Ramos (cell line): ENCODE measurements around the gene ADAMTS10.
"Not testable (repeated sequence)": the region's sequence is repeated elsewhere in the genome, so short reads cannot be mapped to it uniquely, and the experiment has no call there.

Source experiments
- in situ Hi-C: fragments of 300-500 bp; cut with MboI; formaldehyde crosslinking; loops from one replicate; pipeline ENCODE4 v1.14.3; 2022; ENCODE audit warnings: low sequenced_read_pairs; ENCODE audit not compliant: unreplicated experiment

Gene ADAMTS10

DNA sequence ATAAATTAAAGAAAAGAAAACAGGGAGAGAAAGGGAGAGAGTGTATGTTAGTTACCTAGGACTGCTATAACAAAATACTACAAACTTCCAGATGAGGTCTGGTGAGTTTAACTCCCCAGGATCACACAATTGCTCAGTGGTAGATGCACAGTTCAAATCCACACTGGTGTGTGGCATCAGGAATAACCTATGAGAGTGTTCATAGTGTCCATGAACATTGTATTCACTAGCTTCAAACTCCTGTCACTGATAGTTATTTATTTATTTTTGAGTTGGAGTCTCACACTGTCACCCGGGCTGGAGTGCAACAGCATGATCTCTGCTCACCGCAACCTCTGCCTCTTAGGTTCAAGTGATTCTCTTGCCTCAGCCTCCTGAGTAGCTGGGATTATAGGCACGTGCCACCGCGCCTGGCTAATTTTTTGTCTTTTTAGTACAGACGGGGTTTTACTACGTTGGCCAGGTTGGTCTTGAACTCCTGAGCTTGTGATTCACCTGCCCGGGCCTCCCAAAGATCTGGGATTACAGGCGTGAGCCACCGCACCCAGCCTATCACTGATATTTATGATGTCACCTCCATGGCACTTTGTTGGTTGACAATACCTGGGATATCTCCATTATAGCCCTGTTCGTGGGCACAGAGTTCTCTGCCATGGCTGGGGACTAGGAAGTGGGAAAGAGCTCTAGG lies 19.6 kb upstream of the ADAMTS10 start, which contains the start of gene NFILZ:
TSS of gene NFILZ (plus strand) at position 638 of the 688 bp plus-strand sequence. CDS start 46,133 bp downstream, outside the sequence.
- in situ Hi-C loops, result no loop called here

DNA sequence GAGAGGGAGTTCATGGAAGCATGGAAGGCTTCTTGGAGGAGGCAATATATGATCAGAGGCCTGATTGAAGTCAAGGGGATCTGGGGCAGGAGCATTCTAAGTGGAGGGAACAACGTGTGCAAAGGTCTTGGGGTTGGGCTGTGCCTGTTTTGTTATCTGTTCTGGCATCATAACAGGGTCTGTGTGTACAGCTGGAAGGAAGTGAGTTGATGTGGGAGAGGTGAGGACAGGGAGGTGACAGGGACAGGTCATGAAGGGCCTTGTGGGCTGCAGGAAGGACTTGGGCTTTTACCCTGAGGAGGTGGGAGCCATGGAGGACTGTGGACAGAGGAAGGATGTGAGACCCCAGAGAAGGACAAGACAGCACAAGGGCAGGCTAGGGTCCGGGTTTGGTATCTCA lies 18.7 kb upstream of the ADAMTS10 start:
- in situ Hi-C loops, result no loop called here

DNA sequence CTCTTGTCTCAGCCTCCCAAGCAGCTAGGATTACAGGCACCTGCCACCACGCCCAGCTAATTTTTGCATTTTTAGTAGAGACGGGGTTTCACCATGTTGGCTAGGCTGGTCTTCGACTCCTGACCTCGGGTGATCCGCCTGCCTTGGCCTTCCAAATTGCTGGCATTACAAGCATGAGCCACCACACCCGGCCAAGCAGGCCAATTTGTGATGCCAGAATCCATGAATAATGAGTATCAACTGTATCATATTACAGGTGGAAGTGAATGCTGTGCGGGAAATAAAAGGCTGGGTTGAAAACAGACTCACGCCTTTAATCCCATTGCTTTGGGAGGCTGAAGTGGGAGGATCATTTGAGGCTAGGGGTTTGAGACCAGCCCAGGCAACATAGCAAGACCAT lies 16.3 kb upstream of the ADAMTS10 start:
- in situ Hi-C loops, result no loop called here

DNA sequence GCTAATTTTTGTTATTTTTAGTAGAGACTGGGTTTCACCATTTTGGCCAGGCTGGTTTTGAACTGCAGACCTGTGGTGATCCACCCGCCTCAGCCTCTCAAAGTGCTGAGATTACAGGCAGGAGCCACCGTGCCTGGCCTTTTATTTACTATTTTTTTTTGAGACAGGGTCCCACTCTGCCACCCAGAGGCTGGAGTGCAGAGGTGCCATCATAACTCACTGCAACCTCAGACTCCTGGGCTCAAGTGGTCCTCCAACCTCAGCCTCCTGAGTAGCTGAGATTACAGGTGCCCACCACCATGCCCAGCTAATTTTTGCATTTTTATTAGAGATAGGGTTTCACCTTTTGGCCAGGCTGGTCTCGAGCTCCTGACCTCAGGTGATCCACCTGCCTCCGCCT lies 12.4 kb upstream of the ADAMTS10 start:
- in situ Hi-C loops, result not testable (repeated sequence)

DNA sequence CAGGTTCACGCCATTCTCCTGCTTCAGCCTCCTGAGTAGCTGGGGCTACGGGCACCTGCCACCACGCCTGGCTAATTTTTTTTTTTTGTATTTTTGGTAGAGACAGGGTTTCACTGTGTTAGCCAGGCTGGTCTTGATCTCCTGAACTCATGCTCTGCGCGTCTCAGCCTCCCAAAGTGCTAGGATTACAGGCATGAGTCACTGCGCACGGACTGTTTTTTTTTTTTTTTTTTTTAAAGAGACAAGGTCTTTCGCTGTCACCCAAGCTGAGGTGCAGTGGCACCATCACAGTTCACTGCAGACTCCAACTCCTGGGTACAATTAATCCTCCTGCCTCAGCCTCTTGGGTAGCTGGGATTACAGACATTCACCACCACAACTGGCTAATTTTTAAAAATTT lies 8.2 kb upstream of the ADAMTS10 start:
- in situ Hi-C loops, result no loop called here

DNA sequence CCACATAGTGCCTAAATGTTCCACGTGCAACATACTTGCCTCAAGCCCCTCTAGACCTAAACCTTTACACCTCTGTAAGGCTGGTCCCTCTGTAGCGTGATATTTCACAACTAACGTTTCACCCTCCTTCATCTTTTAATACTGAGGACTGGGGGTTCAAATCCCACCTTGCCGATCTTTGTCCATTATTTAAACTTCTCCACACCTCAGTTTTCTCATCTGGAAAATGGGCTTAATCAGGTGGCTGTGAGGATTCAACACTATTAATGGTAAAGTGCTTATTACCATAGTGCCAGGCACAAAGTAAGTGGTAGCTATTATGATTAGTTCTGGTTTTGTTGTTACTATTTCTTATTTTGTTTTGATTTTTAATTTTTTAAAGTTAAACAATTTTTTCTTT lies 7.5 kb upstream of the ADAMTS10 start:
- in situ Hi-C loops, result no loop called here

DNA sequence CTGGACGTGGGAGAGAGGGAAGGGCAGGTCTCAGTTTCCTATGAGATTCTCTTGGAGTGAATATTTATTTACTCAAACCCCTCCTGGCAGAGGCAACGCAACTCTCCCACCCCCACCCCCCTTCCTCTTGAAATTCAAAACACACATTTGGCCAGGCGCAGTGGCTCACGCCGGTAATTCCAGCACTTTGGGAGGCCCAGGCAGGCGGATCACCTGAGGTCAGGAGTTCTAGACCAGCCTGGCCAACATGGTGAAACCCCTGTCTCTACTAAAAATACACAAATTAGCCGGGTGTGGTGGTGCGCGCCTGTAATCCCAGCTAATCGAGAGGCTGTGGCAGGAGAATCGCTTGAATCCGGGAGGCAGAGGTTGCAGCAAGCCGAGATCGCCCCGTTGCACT lies 6.8 kb upstream of the ADAMTS10 start:
- in situ Hi-C loops, result not testable (repeated sequence)

DNA sequence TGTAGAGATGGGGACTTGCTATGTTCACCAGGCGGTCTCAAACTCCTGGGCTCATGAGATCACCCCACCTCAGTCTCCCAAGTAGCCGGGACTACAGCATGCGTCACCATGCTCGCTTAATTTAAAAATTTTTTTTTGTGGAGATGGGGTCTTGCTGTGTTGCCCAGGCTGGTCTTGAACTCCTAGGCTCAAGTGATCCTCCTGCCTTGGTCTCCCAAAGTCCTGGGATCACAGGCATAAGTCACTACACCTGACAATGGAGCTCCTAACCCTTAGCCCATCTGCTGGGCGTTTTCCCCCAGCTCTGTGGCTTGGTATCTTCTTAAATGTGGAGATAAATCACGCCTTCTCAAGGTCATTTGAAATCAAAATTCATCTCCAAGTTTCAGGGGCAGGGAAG lies 6.3 kb upstream of the ADAMTS10 start:
- in situ Hi-C loops, result no loop called here

DNA sequence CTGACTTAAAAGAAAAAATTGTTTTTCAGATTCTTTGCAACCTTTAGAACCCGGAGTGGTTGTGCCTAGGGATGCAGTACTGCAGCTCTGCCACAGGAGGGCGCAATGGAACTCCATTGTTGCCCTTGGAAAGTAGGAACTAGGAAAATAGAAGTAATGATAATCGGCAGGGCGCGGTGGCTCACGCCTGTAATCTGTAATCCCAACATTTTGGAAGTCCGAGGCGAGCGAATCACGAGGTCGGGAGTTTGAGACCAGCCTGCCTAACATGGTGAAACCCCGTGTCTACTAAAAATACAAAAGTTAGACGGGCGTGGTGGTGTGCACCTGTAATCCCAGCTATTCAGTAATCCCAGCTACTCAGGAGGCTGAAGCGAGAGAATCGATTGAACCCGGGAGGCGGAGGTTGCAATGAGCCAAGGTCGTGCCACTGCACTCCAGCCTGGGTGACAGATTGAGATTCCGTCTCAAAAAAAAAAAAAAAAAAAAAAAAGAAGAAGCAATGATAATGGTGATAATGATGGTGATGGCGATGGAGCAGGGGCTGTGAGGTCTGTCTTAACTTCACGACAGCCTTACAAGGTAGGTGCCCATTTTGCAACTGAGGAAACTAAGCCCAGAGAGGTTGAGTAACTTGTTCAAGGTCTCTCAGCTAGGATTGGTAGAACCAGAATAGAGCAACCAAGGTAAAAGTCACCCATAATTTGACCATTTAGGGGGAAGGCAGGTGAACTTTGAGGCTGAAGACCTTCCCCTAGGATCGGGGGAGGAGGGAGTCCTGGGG lies 5.5 kb upstream of the ADAMTS10 start:
- in situ Hi-C loops, result no loop called here

DNA sequence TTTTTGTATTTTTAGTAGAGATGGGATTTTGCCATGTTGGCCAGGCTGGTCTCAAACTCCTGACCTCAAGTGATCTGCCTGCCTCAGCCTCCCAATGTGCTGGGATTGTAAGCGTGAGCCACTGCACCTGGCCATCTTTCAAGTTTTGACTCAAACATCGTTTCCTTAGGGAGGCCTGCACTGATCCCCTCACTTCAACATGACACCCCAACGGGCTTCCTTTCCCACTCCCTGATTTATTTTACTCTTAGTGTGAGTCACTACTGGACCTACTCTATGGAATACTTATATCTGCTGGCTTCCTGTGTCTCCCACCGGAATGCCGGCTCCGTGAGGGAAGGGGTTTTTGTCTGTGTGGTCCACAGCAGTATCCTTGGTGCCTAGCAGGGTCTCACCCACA lies 4.5 kb upstream of the ADAMTS10 start:
- in situ Hi-C loops, result no loop called here

DNA sequence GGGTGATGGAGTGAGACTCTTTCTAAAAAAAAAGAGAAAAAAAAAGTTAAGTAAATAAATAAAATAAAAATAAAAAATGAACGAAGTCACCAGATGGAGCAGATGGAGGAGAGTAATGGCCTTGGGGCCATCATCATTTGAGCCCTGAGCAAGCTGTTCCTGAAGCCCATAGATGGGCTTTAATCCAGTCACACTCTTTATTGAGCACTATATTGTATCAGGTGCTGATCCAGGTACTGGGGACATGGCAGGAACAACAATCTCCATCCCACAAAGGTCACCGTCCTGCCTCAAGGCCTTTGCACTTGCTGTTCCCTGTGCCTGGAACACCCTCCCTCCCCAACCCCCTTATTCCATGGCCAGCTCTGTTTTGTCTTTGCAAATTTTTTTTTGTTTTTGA lies 3.9 kb upstream of the ADAMTS10 start:
- in situ Hi-C loops, result no loop called here

DNA sequence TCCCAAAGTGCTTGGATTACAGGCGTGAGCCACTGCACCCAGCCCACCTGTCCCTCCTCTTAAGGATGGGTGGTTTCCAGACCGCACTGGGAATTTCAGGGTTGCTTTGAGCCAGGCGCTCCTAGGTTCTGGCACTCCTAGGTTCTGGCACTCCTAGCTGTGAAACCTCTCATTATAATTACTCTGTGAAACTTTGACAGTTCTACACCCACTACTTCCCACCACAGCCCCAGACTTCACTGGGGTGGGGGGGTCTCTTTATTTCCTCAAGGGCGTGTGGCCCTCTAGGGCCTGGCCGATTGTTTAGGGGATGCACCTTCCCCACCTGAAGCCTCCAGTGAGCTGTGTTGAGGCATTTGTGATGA lies 2.3 kb upstream of the ADAMTS10 start:
- in situ Hi-C loops, result no loop called here

DNA sequence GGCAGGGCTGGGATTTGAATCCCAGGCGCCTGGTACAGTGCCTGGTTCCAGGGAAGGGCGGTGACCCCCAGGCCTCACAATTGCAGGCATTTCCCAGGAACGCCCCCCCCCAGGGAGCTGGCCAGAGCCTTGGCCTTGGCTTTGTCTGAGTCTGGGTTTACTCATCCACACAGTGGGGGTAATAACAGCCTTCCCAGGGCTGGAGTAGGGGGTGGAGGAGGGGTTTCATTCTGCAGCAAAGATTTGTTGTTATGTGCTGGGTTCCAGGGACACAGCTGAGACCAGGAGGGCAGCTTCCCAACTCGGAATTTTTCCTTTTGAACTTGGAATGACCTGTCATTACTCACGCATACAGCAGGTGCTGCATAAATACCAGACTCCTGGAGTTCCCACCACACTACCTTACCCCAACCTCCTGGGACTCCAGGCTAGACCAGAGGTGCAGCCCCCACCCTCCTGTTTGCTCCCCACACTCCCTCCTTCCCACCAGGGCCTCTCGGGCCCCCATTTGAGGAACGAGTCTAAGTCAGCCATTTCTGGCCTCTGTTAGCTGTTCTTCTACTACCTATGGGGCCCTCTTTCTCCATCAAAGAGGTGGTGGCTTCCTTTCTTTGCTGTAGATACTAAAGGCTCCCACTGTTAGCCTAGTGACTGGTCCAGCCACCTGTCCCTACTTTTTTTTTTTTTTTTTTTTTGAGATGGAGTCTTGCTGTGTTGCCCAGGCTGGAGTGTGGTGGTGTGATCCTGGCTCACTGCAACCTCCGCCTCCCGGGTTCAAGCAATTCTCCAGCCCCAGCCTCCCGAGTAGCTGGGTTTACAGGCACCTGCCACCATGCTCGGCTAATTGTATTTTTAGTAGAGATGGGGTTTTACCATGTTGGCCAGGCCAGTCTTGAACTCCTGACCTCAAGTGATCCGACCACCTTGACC lies 1.6 kb upstream of the ADAMTS10 start:
- in situ Hi-C loops, result no loop called here

DNA sequence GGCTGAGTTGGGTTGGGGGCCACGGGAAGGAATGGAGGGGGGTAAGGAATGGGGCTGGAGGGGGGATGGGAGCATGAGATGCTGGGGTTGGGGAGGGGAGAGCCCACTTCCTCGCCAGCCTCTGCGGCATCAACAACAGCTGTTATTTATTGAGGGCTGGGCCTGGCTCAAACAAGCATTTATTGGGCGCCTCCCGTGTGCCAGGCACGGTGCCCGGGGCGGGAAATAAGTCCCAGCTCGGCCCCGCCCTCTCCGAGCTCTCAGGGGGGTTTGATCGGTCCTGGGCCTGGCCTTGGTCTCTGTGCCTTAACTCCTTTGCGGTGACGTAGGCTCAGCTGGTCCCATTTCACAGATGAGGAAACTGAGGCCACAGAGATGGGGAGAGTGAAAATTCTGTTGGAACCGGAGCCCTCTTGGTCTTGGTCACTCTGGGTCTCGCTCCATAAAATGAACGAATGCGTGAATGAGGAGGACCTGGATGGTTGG lies 919 bp upstream of the ADAMTS10 start:
- in situ Hi-C loops, result no loop called here

DNA sequence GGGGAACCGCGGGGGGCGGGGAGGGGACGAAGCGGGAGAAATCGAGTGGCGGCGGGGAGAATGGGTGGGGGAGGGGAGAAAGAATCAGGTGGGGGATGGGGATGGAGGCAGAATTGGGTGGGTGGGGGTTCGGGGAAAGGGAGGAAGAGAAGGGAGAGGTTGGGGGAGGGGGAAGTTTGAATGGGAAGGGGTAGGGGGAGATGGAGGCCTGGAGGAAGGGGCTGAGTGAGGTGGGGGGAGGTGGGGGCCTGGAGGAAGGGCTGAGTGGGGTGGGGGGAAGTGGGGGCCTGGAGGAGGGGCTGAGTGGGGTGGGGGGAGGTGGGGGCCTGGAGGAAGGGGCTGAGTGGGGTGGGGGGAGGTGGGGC lies 403 bp upstream of the ADAMTS10 start:
- in situ Hi-C loops, result no loop called here

DNA sequence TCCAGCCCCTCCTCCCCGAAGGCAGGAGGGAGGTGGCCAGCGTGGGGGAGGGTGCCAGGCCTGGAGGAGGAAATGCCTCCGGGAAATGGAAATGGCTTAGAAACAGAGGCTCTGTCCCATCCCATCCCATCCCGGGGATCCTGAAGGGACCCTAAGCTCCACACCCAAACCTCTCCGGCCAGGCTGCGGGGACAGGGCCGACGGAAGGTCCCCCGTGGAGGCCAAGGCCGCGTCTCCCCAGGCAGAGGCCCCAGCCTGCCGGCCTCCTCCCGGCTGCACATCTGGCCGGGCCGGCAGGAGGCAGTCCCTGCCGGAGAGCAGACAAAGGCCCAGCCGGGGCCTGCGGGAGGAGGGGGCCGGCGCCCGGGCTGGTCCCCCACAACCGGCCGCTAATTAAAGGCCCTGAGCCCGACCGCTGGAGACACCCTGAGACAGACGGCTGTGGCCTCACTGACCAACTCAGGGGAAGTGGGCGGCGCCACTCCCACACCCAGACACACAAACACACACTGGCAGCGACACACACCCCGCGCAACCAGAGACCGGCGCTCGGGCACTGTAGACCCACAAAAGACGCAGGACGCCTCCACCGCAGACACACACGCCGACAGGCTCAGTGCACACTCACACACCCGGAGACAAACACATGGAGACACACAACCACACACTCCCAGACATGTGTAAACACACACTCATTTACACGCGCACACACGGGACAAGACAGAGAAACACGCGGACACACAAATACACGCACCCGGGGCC lies 1.1 kb downstream of the ADAMTS10 start:
- in situ Hi-C loops, result no loop called here

DNA sequence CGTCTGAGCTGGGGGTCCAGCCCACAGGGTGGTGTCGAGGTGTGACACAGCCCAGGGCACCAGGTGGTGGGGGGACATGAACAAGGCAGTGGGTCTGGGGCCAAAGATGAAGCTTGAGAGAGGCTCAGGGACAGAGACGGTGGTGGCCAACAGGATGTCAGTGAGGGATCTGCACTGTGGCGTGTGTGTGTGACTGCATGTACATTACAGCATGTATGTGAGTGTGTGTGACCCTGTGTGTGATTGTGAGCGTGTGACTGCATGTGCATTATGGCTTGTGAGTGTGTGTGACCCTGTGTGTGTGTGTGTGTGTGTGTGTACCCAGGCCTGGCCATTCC lies 1.6 kb downstream of the ADAMTS10 start:
- in situ Hi-C loops, result no loop called here

DNA sequence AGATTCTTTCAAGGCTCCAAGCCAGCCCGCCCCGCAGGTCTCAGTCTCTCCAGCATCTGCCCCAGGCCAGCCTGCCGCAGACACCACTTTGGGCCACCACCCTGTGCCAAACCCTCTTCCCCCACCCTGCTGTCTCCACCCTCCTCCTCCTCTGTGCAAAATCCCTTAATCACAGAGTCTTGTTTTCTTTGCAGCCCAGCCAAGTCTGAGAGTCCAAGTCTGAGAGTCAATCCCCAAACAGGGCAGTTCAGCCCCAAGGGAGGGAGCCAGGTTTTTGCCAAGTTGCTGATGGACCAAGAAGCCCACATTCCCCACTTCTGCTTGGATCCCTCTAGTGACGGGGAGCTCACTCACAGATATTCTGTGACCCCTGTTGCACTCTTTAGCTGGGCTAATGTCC lies 3.1 kb downstream of the ADAMTS10 start:
- in situ Hi-C loops, result no loop called here

DNA sequence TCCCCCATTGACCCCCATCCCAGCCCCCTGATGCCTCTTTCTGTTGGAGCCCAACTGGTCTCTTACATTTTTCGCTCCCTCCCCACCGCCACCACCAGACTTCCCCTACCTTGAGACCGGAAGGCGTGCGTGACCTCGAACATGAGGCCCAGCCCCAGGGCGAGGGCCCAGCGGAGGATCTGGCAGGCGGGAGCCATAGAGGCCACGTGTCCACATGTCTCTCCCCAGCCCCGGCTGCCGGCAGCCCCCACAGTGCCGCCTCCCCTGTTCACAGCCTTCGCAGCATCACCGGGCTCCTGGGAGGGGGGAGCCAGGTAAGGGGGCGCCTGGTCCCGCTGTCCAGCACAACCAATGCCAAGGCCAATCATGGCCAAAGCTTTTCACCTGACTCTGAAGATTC lies 5.0 kb downstream of the ADAMTS10 start:
- in situ Hi-C loops, result no loop called here

DNA sequence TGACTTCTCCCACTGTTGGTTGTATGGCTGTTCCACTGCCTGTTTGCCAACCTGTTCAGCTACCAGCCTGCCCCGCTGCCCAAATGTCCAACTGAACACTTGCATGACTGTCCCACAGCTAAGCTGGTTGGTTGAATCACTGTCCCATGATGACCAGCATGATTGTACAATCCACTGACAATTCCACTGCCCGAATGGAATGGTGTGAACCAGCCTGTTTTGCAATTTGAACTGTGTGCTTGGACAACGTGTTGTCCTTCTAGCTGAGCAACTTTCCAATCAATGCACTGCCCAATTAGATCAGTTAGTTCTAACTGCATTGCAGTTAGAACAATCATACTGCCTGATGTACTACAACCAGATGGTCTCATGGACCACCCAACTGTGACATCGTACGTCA lies 8.7 kb downstream of the ADAMTS10 start:
- in situ Hi-C loops, result no loop called here
